ENCODE measurements around the gene CLTB.

The CLTB gene

GRCh38 chr5:176389135-176390123 lies 26.9 kb downstream of the CLTB start:
- peaks cover 7% of the 10 kb centered on the region; the same call in 1 of the 2 replicates for H3K36me3 ChIP-seq (ENCODE audit: insufficient read depth, low read length)
- H3K79me2 ChIP-seq (ENCODE audit: control insufficient read depth, insufficient read depth, low read length, unreplicated experiment), result peaks cover 35% of the 10 kb centered on the region

DNA sequence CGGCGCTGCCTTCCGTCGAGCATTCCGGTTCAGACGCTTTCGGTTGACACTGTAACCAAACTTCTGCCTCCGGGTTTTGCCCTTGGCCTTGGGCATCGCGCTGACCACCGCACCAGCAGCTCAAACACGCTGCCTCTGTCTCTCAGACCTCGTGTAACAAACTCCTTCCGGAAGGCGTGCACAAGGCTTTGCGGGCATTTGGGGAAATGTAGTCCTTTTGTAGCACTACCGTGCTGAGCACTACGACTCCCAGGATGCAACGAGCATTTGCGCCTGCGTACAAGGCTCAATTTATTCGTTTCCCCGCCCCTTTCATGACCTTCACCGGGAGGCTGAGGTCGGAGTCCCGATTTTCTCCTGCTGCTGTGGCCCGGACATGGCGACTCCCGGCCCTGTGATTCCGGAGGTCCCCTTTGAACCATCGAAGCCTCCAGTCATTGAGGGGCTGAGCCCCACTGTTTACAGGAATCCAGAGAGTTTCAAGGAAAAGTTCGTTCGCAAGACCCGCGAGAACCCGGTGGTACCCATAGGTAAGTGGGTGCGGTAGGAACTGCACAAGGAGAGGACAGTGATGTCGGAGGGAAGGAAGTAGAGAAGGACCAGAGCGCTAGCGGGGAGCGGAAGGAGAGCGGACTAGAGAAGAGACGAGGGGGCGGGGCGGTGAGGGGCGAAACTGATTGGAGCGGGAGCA lies 27.8 kb downstream of the CLTB start, which contains the start of the genes HIGD2A and NOP16:
TSS of gene HIGD2A (plus strand) at position 308 of the 691 bp plus-strand sequence. CDS start at position 377, 69 bp downstream.
TSS of gene NOP16 (minus strand) at position 155 of the 691 bp plus-strand sequence. CDS start at position 96, 59 bp downstream.
- H3K4me1 ChIP-seq (ENCODE audit: control insufficient read depth, insufficient read depth, low read length, unreplicated experiment), result peaks cover 15% of the 10 kb centered on the region
- peak within 1 kb of the TSS; percentile 87 for H3K27ac ChIP-seq (ENCODE audit: low read depth, low read length)
- H3K79me2 ChIP-seq (ENCODE audit: control insufficient read depth, insufficient read depth, low read length, unreplicated experiment), result peaks cover 35% of the 10 kb centered on the region
- H3K36me3 ChIP-seq (ENCODE audit: insufficient read depth, low read length), result peaks cover 7% of the 10 kb centered on the region; the same call in 1 of the 2 replicates
- H3K27me3 ChIP-seq (ENCODE audit: insufficient read depth, low read length), result no peaks in the 10 kb centered on the region
- H2AFZ ChIP-seq (ENCODE audit: low read length, unreplicated experiment), result peak within 1 kb of the TSS; percentile 52
- H3K4me3 ChIP-seq (ENCODE audit: low read depth, low read length), result peak within 1 kb of the TSS; percentile 84

More at GRCh38 chr5:176389135-176390123, 26.9 kb downstream of the CLTB start:
- H3K27ac ChIP-seq (ENCODE audit: low read depth, low read length), result peak overlapping the region; percentile 64
- no peaks in the 10 kb centered on the region for H3K27me3 ChIP-seq (ENCODE audit: insufficient read depth, low read length)
- H2AFZ ChIP-seq (ENCODE audit: low read length, unreplicated experiment), result no peak overlapping the region
- H3K4me3 ChIP-seq (ENCODE audit: low read depth, low read length), result peak overlapping the region; percentile 84
- peaks cover 15% of the 10 kb centered on the region for H3K4me1 ChIP-seq (ENCODE audit: control insufficient read depth, insufficient read depth, low read length, unreplicated experiment)

- Histone ChIP-seq H3K4me3 (ENCODE audit: low read depth, low read length) (peak overlapping the region; percentile 84), H3K27ac (ENCODE audit: low read depth, low read length) (peak overlapping the region; percentile 87), H3K4me1 (ENCODE audit: control insufficient read depth, insufficient read depth, low read length, unreplicated experiment) (peaks cover 15% of the 10 kb centered on the region), H3K79me2 (ENCODE audit: control insufficient read depth, insufficient read depth, low read length, unreplicated experiment) (peaks cover 35% of the 10 kb centered on the region), H3K27me3 (ENCODE audit: insufficient read depth, low read length) (no peaks in the 10 kb centered on the region), H3K36me3 (ENCODE audit: insufficient read depth, low read length) (peaks cover 7% of the 10 kb centered on the region; the same call in 1 of the 2 replicates), H2AFZ (ENCODE audit: low read length, unreplicated experiment) (peak overlapping the region; percentile 36)
These were observed 28.3 kb downstream of the CLTB start for GRCh38 chr5:176388003-176388443.

DNA sequence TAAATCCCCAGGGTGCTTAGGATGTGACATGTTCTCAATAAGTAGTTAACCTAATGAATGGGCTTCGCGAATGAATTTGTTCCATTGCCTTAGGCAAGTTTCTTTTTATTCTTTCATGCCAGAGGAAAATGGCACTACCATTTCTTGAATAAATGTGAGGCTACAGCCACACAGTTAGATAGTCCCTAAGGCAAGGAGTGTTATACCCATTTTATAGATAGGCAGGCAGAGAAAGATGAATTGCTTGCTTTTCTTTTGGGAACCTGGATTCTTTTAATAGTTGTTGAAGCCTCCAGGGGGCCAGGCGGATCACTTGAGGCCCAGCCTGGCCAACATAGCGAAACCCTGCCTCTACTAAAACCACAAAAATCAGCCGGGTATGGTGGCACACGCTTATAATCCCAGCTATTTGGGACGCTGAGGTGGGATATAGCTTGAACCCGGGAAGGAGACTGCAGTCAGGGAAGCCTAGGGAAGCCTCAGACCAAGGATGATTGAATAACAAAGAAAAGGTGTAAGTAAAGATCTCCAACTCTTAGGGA lies 28.9 kb downstream of the CLTB start:
- Histone ChIP-seq H3K27ac (ENCODE audit: low read depth, low read length) (peak overlapping the region; percentile 87), H3K36me3 (ENCODE audit: insufficient read depth, low read length) (peaks cover 7% of the 10 kb centered on the region; the same call in 1 of the 2 replicates), H2AFZ (ENCODE audit: low read length, unreplicated experiment) (no peak overlapping the region), H3K4me3 (ENCODE audit: low read depth, low read length) (peak overlapping the region; percentile 84), H3K27me3 (ENCODE audit: insufficient read depth, low read length) (no peaks in the 10 kb centered on the region), H3K4me1 (ENCODE audit: control insufficient read depth, insufficient read depth, low read length, unreplicated experiment) (peaks cover 15% of the 10 kb centered on the region), H3K79me2 (ENCODE audit: control insufficient read depth, insufficient read depth, low read length, unreplicated experiment) (peaks cover 35% of the 10 kb centered on the region)

- H3K36me3 ChIP-seq (ENCODE audit: insufficient read depth, low read length), result peaks cover 7% of the 10 kb centered on the region; the same call in 1 of the 2 replicates
- peaks cover 15% of the 10 kb centered on the region for H3K4me1 ChIP-seq (ENCODE audit: control insufficient read depth, insufficient read depth, low read length, unreplicated experiment)
- H3K27me3 ChIP-seq (ENCODE audit: insufficient read depth, low read length), result no peaks in the 10 kb centered on the region
- H3K4me3 ChIP-seq (ENCODE audit: low read depth, low read length), result peak overlapping the region; percentile 84; the same call in 1 of the 2 replicates
- H3K79me2 ChIP-seq (ENCODE audit: control insufficient read depth, insufficient read depth, low read length, unreplicated experiment), result peaks cover 35% of the 10 kb centered on the region
- no peak overlapping the region for H2AFZ ChIP-seq (ENCODE audit: low read length, unreplicated experiment)
- H3K27ac ChIP-seq (ENCODE audit: low read depth, low read length), result no peak overlapping the region
These were observed 29.8 kb downstream of the CLTB start for GRCh38 chr5:176386491-176386890.

GRCh38 chr5:176384991-176385390 lies 31.3 kb downstream of the CLTB start:
- no peaks in the 10 kb centered on the region for H3K27me3 ChIP-seq (ENCODE audit: insufficient read depth, low read length)
- no peak overlapping the region for H3K4me3 ChIP-seq (ENCODE audit: low read depth, low read length)
- no peak overlapping the region for H2AFZ ChIP-seq (ENCODE audit: low read length, unreplicated experiment)
- H3K79me2 ChIP-seq (ENCODE audit: control insufficient read depth, insufficient read depth, low read length, unreplicated experiment), result peaks cover 32% of the 10 kb centered on the region
- peaks cover 12% of the 10 kb centered on the region; the same call in 1 of the 2 replicates for H3K36me3 ChIP-seq (ENCODE audit: insufficient read depth, low read length)
- H3K4me1 ChIP-seq (ENCODE audit: control insufficient read depth, insufficient read depth, low read length, unreplicated experiment), result peaks cover 15% of the 10 kb centered on the region
- H3K27ac ChIP-seq (ENCODE audit: low read depth, low read length), result no peak overlapping the region

GRCh38 chr5:176384366-176384930 lies 31.9 kb downstream of the CLTB start:
- Histone ChIP-seq H3K27ac (ENCODE audit: low read depth, low read length) (no peak overlapping the region), H3K4me3 (ENCODE audit: low read depth, low read length) (no peak overlapping the region), H3K27me3 (ENCODE audit: insufficient read depth, low read length) (no peaks in the 10 kb centered on the region), H2AFZ (ENCODE audit: low read length, unreplicated experiment) (no peak overlapping the region), H3K79me2 (ENCODE audit: control insufficient read depth, insufficient read depth, low read length, unreplicated experiment) (peaks cover 32% of the 10 kb centered on the region), H3K36me3 (ENCODE audit: insufficient read depth, low read length) (peaks cover 12% of the 10 kb centered on the region; the same call in 1 of the 2 replicates), H3K4me1 (ENCODE audit: control insufficient read depth, insufficient read depth, low read length, unreplicated experiment) (peaks cover 15% of the 10 kb centered on the region)

- no peaks in the 10 kb centered on the region for H3K27me3 ChIP-seq (ENCODE audit: insufficient read depth, low read length)
- H3K27ac ChIP-seq (ENCODE audit: low read depth, low read length), result no peak overlapping the region
- peaks cover 32% of the 10 kb centered on the region for H3K79me2 ChIP-seq (ENCODE audit: control insufficient read depth, insufficient read depth, low read length, unreplicated experiment)
- no peak overlapping the region for H2AFZ ChIP-seq (ENCODE audit: low read length, unreplicated experiment)
- no peak overlapping the region for H3K4me3 ChIP-seq (ENCODE audit: low read depth, low read length)
- peaks cover 12% of the 10 kb centered on the region; the same call in 1 of the 2 replicates for H3K36me3 ChIP-seq (ENCODE audit: insufficient read depth, low read length)
- peaks cover 15% of the 10 kb centered on the region for H3K4me1 ChIP-seq (ENCODE audit: control insufficient read depth, insufficient read depth, low read length, unreplicated experiment)
These were observed 32.4 kb downstream of the CLTB start for GRCh38 chr5:176383961-176384360.

GRCh38 chr5:176383248-176383905 lies 33.0 kb downstream of the CLTB start:
- Histone ChIP-seq H3K27ac (ENCODE audit: low read depth, low read length) (no peak overlapping the region), H3K36me3 (ENCODE audit: insufficient read depth, low read length) (peaks cover 12% of the 10 kb centered on the region; the same call in 1 of the 2 replicates), H3K79me2 (ENCODE audit: control insufficient read depth, insufficient read depth, low read length, unreplicated experiment) (peaks cover 32% of the 10 kb centered on the region), H3K4me3 (ENCODE audit: low read depth, low read length) (no peak overlapping the region), H2AFZ (ENCODE audit: low read length, unreplicated experiment) (no peak overlapping the region), H3K27me3 (ENCODE audit: insufficient read depth, low read length) (no peaks in the 10 kb centered on the region), H3K4me1 (ENCODE audit: control insufficient read depth, insufficient read depth, low read length, unreplicated experiment) (peaks cover 15% of the 10 kb centered on the region)

All from ACC112 (cell line).